ENCODE measurements around the gene REX1BD.

REX1BD gene

GRCh38 chr19:18603255-18603957, 14.8 kb downstream of the REX1BD start:
- no peak for DNase-seq (ENCODE audit: low read depth in 2 of 2)

DNA sequence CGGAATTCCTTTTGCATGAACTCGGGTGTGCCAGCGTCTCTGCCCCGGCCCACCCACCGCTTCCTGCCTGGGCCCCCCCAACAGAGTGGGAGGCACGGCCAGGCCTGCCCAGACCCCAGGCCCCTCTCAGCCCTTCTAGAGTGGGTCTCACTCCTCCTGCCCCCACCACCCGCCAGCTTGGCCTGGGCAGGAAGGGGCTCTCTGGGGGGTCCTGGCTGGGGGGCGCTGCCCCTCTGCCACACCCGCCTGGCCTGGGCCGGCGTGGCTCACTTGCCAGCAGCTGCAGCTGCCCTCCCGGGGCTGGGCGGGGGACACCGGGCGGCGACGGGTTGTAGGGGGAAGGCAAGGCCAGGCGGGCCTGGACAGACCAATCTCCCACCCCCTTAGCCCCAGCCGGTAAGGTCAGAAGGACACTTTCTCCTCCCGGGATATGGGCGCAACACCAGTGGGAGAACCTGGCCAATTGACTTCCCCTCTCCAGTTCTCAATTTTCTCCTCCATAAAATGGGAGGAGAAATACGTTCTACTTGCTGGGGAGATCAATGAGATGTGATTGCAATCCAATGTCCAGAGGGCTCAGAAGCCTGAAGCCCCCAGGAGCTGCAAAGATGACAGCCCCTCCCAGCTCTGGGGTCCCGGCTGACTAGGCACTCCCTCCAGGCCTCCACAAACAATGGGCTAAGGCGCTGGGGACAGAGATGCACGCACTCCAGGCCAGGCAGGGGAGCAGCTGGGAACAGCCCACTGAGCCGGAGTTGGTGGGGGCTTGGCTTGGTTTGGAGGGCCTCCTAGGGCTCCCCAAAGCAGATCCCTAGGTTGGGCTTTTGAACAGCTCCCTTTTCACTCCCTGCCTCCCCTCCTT, 15.6 kb downstream of the REX1BD start:
- DNase-seq (ENCODE audit: low read depth in 2 of 2), result no peak

DNA sequence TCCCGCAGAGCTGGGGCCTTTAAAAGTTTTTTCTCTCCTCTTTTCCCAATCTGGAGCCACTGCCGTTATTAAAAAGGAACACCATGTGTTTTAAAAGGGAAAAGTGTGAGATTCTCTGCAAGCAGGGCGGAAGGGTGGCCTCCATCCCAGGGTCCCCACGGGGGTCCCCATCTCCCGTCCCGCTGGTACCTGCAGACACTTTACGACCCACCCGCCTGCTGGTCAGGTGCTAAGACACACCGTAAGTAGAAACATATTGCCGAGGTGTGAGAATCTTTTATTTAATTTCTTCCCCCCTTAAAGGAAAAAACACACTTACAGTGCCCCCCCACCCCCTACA, 16.2 kb downstream of the REX1BD start:
- no peak for DNase-seq (ENCODE audit: low read depth in 2 of 2)

DNA sequence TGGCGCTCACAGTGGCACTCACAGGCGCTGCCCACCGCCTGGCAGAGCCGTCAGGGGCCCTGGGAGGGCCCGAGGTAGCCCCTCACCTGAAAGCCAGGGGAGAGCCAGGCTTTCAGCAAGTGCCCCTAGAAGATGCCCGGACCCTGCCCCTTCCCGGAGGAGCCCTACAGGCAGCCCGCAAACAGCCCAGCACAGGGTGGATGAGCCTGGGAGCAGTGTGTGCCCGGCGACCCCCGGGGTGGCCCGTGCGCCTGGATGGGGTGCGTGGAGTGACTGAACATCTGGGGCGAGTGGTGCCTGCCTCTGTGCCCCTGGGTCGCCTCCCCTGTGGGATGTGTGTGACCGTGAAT, 16.6 kb downstream of the REX1BD start:
- no peak for DNase-seq (ENCODE audit: low read depth in 2 of 2)

DNA sequence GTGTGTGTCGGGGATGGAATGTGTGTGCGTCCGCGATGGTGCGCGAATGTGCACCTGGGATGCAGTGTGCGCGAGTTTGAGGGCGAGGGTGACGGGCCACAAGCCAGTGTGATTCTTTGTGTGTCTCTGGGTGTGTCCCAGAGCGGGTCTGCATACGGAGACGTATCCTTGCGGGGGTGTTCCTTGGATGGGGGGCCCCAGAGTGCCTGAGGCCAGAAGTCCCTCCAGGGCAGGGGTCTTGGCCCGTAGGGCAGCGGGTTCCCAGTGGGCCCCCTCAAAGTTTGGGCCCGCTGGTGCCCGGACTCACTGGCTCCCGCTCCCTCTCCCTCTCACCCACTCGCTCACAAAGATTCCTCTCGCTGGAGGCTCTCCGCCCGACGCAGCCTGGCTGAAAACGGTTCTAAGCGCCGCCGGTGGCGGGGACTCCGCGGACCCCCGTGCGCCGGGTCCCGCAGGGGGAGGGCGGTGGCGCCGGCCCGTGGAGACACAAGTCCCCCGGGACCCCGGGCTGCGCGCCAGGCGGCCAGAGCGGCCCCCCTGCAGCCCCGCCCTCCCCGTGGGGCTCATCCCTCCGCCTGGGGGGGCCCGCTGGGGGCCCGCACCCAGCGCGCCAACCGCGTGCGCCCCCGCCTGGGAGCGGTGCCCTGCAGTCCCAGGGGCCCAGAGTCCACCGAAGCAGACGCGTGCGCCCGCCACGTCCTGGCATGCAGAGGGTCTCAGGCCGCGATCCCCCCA, 17.1 kb downstream of the REX1BD start:
- no peak for DNase-seq (ENCODE audit: low read depth in 2 of 2)

GRCh38 chr19:18606281-18607225, 18.0 kb downstream of the REX1BD start, which contains the start of gene CRLF1:
Gene CRLF1 (minus strand): TSS chr19:18606799. CDS start chr19:18606656, 143 bp downstream.
- DNase-seq (ENCODE audit: low read depth in 2 of 2), result no peak

DNA sequence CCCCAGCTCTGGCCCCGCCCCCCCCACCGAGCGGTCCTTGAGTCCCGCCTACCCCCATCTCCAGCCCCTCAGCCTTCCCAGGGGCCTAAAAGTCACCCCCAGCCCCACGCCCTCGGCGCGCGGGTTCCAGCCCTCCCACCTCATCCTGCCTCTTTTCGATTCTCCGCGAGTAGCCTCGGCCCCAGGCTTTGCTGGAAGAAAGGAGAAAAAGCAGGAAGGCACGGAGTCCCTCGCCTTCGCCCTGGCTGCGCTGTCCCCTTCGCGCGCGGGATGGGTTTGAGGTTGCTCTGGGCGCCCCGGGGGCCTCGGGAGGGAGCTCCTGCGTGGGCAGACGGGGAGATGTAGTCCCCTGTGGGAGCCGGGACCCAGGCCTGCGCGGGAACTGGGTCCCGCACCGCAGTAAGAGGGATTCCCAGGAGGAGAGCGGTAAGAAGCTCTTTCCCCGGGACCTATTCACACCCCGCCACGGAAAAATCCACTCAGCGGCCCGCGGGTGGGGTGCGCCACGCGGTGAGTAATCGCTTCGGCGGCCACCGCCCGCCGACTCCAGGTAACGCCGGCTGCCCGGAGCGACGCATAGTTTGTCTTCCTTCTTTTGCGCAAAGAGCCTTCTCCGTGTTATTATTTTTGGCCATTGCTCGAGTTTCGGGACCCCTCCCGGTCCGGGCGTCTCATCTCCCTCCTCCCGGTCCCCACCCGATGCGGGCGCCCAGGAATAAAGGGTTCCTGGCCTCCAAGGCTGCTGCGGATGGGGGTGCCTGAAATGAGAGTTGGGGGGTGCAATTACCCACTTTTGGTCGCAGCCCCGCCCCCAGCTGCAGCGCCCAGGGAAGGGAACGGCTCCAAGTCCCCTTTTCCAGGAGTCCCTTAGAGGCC, 18.9 kb downstream of the REX1BD start:
- DNase-seq (ENCODE audit: low read depth in 2 of 2), result no peak

GRCh38 chr19:18608102-18608804, 19.7 kb downstream of the REX1BD start:
- no peak for DNase-seq (ENCODE audit: low read depth in 2 of 2)

DNA sequence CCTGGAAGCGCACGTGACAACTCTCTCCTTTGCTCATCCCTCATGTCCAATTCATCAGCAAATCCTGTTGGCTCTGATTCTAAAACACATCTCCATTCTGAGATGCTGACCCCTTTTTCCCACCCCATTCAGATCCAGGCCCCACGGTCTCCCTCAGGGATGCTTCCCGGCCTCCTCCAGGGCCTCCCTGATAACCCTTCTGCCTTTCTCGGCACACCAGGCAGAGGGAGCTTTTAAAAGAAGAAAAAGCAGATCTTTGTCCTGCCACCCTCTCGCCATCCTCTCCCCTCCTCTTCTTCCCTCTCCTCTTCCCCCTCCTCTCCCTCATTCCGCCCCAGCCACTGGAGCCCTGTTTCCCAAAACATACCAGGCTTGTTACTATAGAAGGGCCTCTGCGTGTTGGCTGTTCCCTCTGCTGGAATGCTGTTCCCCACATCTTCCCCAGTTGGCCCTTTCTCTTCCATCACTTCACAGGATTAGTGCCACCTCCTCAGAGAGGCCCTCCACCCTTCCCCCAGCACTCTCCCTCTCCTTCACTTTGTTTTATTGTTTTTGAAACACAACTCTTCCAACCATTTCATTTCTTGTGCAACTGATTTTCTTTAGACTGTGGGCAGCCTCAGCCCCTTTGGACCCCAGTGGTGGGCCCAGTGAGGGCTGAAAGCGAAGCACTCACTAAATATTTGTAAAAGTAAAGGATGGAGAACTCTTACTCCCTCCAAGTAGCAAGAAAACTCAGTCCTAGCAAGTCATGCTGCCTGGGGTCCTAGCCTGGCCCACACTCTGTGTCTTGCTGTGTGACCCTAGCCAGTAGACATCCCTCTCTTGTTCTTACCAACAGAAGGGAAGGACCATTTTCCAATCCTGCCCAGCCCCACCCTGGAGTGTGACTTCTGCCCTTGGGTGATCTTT, 20.5 kb downstream of the REX1BD start:
- DNase-seq (ENCODE audit: low read depth in 2 of 2), result no peak

DNA sequence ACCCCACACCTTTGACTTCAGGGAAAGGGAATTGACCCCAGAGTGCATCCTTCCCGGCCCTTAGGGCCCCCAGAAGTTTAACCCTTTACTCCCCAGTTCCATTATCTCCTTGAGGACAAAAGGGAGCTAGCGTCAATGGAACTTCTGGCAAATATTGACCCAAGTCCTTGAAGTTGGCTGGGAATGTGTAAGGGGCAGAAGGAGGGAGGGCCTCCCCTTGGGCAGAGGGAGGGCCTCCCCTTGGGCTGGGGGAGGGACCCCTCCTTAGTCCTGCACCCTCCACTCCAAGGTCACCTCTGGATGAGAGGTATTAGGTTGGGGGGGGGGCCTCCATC, 21.1 kb downstream of the REX1BD start:
- DNase-seq (ENCODE audit: low read depth in 2 of 2), result no peak

DNA sequence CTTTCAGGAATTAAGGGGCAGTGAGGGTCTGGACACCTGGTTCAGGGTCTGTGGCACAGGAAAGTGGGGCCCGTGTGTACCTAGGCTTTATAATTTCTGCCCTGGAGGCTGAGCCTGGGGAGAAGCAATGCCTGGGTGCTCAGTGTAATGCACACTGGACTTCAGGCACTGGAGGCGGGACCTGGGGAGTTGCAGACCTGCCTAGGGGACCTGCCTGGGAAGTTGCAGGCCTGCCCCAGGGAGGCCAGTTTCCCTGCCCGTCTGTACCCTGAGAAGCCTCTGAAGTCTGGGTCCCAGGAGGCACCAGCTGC, 21.6 kb downstream of the REX1BD start:
- DNase-seq (ENCODE audit: low read depth in 2 of 2), result no peak

GRCh38 chr19:18610556-18611326, 22.1 kb downstream of the REX1BD start:
- DNase-seq (ENCODE audit: low read depth in 2 of 2), result no peak

DNA sequence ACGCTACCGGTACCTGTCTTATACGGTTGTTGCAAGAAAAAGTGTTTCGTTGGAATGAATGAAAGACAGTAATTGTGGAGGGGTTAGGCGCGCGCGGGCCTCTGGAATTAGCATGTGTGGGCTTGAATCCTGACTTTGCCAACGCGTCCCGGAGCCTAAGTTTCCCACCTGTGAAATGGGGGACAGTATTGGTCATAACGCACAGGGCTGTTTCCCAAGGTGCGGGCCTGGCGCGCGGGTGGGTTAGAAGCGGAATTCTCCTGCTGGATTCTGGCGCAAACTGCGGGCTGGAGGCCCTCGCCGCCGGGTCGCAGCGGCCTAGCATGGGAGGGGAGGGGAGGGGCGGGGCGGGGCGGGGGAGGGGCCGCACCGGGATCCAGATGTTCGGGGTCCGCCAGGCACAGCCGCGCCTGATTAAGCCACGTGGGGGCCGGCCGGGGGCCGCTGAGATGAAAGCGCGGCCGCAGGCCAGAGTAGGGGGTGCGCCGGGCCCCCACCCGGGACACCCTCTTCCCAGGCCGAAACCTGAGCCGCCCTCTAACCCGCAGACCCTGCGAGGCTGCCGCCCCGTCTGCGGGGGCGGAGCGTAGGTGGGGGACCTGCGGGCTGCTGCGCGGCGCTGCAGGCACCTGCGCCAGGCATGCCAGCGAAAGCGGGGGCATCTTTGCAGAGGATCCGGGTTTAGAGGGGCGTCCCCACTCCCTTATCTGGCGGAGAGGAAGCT, 22.9 kb downstream of the REX1BD start:
- DNase-seq (ENCODE audit: low read depth in 2 of 2), result no peak

DNA sequence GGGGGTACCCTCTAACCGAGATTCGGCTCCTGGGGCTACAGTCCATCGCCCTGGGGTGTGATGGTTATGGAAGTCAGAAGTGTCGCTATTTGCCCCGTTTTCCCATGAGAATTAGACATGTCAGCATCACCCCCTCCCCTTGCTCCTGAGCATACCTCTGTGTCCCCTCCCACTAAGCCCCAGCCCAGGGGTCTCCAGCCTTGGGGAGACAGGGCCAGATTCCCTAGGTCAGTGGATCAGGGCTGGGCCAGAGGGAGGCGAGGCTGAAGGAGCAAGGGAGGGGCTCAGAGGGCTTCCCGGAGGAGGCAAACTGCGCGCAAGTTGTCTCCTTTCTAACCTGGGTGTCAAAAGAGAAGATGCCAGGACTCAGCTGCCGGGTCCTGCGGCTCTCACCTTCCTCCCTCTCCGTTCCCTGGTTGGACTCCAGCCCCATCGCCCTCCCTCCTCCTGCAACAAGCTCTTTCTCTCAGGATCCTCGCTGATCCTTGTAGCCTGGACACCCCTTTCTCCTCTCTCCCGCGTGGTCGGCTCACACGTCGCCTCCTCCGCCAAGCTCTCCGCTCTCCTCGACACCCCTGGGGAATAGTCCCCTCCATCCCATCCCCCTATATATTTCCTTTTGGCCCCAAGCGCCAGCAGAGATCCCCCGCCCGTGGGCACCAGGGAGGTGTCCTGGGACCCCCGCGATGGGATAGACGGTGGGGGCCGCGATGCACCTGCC, 23.6 kb downstream of the REX1BD start:
- no peak for DNase-seq (ENCODE audit: low read depth in 2 of 2)

DNA sequence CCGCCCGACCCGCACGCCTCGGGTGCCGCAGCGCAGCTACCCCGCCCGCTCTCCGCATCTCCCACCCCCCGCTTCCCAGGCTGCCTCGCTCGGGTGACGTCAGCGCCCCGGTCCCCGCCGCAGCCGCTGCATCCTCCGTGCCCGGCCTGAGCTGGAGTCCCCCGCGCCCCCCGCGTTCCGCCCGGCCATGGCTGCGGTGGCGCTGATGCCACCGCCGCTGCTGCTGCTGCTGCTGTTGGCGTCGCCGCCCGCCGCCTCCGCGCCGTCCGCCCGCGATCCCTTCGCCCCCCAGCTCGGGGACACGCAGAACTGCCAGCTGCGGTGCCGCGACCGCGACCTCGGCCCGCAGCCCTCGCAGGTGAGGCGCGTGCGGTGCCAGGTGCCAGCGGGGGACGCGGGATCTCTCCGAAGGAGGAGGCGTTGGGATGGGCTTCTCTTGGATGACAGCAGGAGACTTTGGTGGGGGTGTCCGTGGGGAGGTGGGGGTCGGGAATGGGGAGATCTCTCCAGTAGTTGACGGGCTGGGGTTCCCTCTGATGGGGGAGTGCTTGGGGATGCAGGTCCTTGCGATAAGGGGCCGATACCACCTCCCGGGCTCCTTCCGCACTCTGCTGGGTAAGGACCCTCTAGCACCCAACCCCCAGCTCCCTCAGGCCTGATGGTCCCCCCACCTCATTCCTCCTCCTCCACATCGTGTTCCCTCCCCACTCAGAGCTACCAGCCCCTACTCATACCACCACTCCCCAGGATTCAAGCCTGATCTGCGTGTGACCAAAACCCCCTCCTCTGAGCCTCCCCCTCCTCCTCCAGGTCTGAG, 24.4 kb downstream of the REX1BD start, which contains the start of gene TMEM59L:
Gene TMEM59L (plus strand): TSS at position 99 of the 817 bp plus-strand sequence. CDS start 89 bp downstream, at position 188.
- DNase-seq (ENCODE audit: low read depth in 2 of 2), result no peak
